GM19463 (cell line): ENCODE measurements around the gene TSPAN32.
"Not testable (repeated sequence)": the region's sequence is repeated elsewhere in the genome, so short reads cannot be mapped to it uniquely, and the experiment has no call there.

ENCODE experiments used
- ATAC-seq: cut with Tn5 transposase; IDR thresholded peaks from one replicate; pipeline ENCODE4 v1.9.1; 2021; ENCODE audit warnings: mild to moderate bottlenecking, moderate library complexity; ENCODE audit not compliant: unreplicated experiment

Gene TSPAN32

DNA sequence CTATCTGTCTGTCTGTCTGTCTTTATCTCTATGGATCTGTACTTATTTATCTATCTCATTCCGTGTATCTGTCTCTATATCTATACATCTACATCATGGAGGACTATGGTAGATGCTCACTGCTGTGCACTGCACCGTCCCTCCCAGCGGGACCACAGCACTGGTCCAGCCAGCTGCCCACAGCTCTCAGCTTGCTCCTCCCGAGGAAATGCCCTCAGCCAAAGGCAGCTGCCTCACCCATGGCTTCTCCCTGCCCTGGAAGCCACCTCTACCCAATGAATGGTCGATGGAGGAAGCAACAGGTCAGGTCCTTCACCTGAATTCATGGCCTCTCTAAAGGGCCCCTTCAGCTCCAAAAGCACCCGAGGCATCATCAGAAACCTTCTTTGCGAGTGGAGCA is 60.6 kb downstream of the TSPAN32 start:
- no peak for ATAC-seq

DNA sequence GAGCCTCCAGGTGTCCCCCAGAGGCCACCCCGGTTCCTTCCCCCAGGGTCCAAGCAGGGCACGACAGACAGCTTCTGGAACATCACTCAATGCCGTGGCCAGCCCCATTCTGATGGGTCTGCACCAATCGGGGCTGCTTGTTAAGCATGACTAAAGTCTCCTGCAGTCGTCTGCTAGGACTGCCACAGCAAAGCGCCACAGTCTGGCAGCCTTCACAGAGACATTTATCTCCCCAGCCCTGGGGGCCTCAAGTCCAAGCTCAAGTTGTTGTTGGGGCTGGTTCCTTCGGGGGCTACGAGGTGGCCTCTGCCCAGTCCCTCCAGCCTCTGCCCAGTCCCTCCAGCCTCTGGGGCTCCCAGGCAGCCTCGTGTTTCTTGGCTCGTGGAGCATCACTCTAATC is 61.3 kb downstream of the TSPAN32 start:
- ATAC-seq = no peak

DNA sequence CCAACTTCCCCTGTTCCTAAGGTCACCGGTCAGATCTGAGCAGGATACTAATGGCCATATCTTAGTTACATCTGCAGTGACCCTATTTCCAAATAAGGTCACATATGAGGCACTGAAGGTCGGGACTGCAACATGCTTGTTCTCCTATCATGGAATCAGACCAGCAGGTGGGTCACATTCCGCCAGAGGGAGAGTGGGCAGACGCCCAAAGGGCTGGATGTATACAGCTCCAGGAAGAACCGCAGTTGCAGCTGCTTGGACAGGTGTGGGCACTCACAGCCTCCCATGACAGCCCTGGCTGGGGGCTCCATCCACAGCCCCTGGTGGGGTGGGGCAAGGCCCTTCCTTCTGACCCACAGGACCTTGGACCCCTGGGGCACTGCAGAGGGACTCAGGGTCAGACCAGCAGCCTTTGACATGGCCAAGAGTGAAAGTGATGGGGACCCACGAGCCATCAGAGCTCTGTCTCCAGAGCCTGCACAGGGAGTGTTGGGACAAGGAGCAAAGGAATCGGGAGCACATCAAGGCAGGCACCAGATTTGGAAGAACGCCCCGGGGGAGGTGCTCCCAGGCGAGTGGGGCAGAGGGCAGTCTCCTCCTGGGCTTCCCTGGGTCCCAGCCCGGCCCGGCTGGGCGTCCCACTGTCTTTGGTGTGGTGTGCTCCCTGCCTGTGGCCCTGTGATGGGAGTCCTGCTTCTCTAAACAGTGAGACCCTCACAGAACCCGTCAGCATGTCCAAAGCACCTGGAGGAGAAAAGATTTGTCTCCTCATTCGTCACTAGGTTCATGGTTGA is 62.0 kb downstream of the TSPAN32 start:
- ATAC-seq = no peak

DNA sequence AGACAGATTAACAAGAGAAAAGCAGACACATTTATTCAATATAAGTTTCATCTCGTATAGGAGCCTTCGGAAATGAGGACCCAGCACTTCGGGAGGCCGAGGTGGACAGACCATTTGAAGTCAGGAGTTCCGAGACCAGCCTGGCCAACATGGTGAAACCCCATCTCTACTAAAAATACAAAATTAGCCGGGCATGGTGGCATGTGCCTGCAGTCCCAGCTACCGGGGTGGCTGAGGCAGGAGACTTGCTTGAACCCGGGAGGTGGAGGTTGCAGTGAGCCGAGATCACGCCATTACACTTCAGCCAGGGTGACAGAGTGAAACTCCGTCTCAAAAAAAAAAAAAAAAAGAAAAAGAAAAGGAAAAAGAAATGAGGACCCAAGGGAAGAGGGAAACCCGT is 62.6 kb downstream of the TSPAN32 start:
- not testable (repeated sequence) for ATAC-seq

DNA sequence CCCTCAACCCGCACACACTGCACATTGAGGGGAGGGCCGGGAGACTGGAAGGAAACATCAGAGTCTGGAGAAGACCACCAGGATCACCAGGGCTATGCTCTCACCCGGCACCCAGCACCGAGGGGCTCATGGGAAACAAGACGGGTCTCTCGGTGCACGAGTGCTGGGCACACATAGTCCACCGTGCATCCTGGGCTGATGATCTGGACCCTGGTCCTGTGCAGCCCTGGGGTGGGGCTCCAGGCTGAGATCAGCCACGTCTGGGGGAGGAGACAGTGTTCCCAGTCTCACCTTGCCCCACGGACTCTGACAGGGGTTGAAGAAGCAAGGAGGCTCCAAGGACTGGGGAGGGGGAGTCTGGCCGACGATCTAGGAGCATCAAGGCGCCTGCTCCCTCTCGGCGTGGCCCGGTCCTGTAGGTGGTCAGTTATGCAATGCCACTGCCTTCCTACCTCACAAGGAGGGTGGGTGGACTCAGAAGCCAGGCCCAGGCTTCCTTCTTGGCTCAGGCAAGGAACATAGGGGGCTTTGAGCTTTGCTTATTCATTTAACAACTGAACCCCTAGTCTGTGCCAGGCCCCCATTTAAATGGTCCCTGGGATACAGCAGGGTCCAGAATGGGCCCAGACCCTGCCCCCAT is 63.9 kb downstream of the TSPAN32 start:
- no peak for ATAC-seq

DNA sequence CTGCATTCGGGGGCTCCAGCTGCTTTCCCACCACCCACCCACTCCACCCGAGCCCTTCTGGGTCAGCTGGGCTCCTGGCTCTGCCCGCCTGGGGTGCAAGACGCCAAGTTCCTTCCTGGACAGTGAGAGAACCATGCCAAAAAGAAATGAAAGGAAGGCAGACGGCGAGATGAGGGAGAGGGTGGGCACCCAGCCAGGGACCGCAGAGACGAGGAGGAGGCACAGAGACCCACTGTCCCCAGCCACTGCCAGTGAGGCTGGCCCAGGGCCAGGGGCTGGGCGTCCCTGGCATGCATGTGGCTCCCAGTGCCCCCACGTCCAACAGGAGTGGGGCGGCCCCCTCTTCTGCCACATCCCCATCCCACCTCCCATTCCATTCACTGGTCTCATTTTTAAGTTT is 64.5 kb downstream of the TSPAN32 start:
- ATAC-seq = no peak

DNA sequence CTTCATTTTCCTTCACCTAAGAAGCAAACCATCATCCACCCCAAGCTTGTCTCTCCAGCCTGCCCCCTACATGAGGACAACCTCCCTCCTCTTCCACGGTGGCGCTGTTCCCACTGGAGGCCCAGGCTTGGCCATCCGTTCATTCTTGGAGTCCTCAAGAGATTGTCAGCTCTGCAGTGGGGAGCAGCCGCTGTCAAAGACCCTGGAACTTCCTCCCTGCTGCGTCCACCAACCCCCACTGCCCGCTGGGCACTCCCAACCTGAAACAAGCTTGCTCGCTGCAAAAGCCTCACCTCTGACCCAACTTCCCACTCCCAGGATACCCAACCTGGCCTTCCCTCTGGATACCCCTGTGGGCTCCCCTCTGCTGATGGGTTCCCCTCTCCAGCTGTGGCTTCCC is 64.9 kb downstream of the TSPAN32 start:
- ATAC-seq = no peak

DNA sequence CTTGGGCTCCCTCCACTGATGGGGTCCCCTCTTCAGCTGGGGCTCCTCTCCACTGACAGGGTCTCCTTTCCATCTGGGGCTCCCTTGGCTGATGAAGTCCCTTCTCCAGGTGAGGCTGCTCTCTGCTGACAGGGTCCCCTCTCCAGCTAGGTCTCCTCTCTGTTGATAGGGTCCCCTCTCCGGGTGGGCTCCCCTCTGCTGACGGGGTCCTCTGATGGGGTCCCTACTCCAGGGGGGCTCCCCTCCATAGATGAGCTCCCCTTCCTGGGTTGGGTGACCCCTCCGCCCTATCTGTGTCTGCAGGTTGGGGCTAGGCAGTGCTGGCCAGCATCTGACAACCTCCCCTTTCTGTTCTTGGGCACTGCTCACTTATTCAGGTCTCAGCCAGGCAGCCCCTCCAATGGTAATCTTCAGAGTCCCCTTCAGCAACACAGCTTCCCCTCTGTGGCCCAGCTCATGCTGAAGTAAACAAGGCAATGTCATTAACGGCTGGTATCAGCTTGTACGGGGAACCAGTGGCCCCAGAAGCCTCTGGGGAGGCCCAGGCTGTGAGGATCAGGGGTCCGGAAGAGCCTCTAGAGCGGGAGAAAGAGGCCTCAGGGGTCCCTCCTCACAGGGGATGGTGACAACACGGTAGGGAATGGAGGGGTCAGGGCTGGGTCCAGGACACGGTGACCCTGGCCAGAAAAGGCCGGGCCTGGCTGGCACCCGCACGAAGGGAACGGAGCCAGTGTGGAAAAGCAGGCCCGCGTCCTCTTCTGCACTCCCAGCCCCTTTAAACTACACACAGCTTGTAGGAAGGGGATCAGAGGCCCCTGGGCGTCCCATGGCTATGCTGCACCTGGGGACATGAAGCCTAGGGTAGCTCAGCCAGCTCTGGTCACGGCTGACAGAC is 65.7 kb downstream of the TSPAN32 start:
- ATAC-seq = no peak
